DND-41 (cell line): ENCODE data around the gene COL26A1.

Experiments used
- ATAC-seq: fragments of 200-7000 bp; cut with Tn5 transposase; 3 replicates; pipeline ENCODE4 v1.9.1; 2021; ENCODE audit warnings: low read depth; ENCODE audit not compliant: insufficient read depth
- DNase-seq: peaks from one replicate; pipeline ENCODE4 v3.0.0-alpha.2; 2020
- H2AFZ ChIP-seq: 2 replicates; pipeline ENCODE4 v1.6.0; 2012; ENCODE audit warnings: low read depth, low read length
- H3K27ac ChIP-seq: 2 replicates; pipeline ENCODE4 v1.5.1; 2012; ENCODE audit warnings: low read length, inconsistent platforms
- H3K27me3 ChIP-seq: fragments of 200-600 bp; sonication (generic); 2 replicates; pipeline ENCODE4 v1.6.0; 2012; ENCODE audit warnings: low read length, mild to moderate bottlenecking, inconsistent platforms; ENCODE audit not compliant: insufficient read depth, poor library complexity
- H3K36me3 ChIP-seq: 2 replicates; pipeline ENCODE4 v1.5.1; 2012; ENCODE audit warnings: low read length, inconsistent platforms; ENCODE audit not compliant: insufficient read depth
- H3K4me1 ChIP-seq: 2 replicates; pipeline ENCODE4 v1.5.1; 2012; ENCODE audit warnings: mild to moderate bottlenecking, low read length; ENCODE audit not compliant: insufficient read depth
- H3K4me2 ChIP-seq: 2 replicates; pipeline ENCODE4 v1.6.0; 2012; ENCODE audit warnings: mild to moderate bottlenecking, moderate library complexity, low read length, inconsistent platforms; ENCODE audit not compliant: insufficient read depth
- H3K4me3 ChIP-seq, 2 experiments: fragments of 200-600 bp in 1 of 2; shearing (Covaris generic) in 1 of 2; 2 replicates each; pipeline ENCODE4 v1.5.1; 2012 to 2016; ENCODE audit warnings: inconsistent platforms in 2 of 2, low read length in 2 of 2, mild to moderate bottlenecking in 2 of 2, low read depth in 1 of 2, moderate library complexity in 1 of 2
- H3K79me2 ChIP-seq: 2 replicates; pipeline ENCODE4 v1.6.0; 2012; ENCODE audit warnings: low read length, inconsistent platforms; ENCODE audit not compliant: insufficient read depth
- H3K9ac ChIP-seq: 2 replicates; pipeline ENCODE4 v1.6.0; 2012; ENCODE audit warnings: low read depth, mild to moderate bottlenecking, inconsistent platforms, low read length, moderate library complexity
- H3K9me3 ChIP-seq: 2 replicates; pipeline ENCODE4 v1.5.1; 2012; ENCODE audit warnings: low read length, moderate library complexity, mild to moderate bottlenecking, inconsistent platforms; ENCODE audit not compliant: insufficient read depth, severe bottlenecking
- H4K20me1 ChIP-seq: 2 replicates; pipeline ENCODE4 v1.6.0; 2012; ENCODE audit warnings: low read length; ENCODE audit not compliant: insufficient read depth
- EZH2 ChIP-seq: IDR thresholded peaks from 3 replicates; pipeline ENCODE4 v1.6.1; 2012; ENCODE audit warnings: borderline replicate concordance, low read depth, mild to moderate bottlenecking, moderate library complexity, low read length, inconsistent platforms; ENCODE audit not compliant: severe bottlenecking
- TF ChIP-seq, protein P1 (sequence below): IDR thresholded peaks from 2 replicates; pipeline ENCODE4 v1.5.1; 2012; ENCODE audit warnings: borderline replicate concordance, low read length, moderate library complexity, mild to moderate bottlenecking; ENCODE audit not compliant: poor library complexity, severe bottlenecking; ENCODE audit errors: extremely low read depth

The COL26A1 gene

DNA sequence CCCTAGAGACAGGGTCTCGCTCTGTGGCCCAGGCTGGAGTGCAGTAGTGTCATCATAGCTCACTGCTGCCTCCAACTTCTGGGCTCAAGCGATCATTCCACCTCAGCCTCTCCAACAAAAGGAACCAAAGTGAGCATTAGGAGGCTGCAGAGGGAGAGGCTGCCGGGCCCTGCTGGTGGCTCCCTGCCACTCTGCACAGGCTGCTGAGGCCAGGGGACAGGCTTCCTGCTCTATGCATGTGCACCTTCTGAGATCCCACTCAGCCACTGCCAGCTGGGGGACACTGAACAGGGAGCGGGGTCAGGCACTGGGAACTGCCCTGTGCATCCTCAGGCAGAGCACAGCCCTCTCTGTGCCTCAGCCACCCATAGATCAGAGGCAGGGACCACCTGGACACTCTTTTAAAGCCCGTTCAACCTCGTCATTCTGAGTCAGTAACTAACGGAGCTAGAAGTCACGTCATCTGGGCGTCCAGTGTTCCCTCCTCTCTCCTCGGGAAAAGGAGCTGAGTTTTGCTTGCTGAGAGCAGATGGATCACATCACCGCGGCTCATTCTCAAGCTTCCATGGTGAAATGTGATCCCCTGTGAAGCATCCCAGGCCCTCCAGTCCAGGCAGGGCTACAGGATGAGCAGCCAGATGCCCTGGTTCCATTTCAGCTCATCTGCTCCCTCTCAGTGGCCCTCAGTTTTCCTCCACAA, 156.8 kb downstream of the COL26A1 start:
- Histone ChIP-seq H2AFZ (no peak overlapping the region), H3K27me3 (peaks cover 2% of the 10 kb centered on the region), H3K9ac (no peak overlapping the region), H4K20me1 (no peaks in the 10 kb centered on the region), H3K4me3 (no peak overlapping the region), H3K4me1 (no peaks in the 10 kb centered on the region), H3K4me2 (no peak overlapping the region), H3K27ac (no peak overlapping the region), H3K36me3 (no peaks in the 10 kb centered on the region), H3K9me3 (no peaks in the 10 kb centered on the region), H3K79me2 (no peaks in the 10 kb centered on the region)
- DNase-seq, result no peak
- TF ChIP-seq, protein P1, sequence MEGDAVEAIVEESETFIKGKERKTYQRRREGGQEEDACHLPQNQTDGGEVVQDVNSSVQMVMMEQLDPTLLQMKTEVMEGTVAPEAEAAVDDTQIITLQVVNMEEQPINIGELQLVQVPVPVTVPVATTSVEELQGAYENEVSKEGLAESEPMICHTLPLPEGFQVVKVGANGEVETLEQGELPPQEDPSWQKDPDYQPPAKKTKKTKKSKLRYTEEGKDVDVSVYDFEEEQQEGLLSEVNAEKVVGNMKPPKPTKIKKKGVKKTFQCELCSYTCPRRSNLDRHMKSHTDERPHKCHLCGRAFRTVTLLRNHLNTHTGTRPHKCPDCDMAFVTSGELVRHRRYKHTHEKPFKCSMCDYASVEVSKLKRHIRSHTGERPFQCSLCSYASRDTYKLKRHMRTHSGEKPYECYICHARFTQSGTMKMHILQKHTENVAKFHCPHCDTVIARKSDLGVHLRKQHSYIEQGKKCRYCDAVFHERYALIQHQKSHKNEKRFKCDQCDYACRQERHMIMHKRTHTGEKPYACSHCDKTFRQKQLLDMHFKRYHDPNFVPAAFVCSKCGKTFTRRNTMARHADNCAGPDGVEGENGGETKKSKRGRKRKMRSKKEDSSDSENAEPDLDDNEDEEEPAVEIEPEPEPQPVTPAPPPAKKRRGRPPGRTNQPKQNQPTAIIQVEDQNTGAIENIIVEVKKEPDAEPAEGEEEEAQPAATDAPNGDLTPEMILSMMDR, result no peak
- TF ChIP-seq EZH2, result no peak
- ATAC-seq, result no peak

DNA sequence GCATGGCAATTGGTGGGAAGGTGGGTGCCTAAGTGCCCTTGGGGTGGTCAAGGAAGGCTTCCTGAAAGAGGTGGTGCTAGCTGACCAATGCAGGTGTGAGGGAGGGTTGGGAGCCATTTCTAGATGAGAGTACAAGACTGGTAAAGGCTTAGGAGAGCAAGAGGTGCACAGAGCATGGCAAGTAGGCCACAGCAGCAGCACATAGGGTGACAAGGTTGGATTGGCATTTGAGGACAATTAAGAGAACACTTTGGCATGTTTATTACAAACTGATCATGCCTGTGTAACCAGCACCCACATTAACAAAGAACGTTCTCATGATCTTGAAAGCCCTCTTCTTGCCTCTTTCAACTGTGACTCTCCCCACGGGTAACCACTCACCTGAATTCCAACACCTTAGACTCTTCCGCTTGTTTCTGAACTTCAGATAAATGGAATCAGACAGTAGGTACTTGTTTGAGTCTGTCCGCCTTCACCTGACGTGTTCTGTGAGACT, 158.8 kb downstream of the COL26A1 start:
- no peak overlapping the region for H3K27ac ChIP-seq
- H3K79me2 ChIP-seq, result no peaks in the 10 kb centered on the region
- H3K9ac ChIP-seq, result no peak overlapping the region
- no peaks in the 10 kb centered on the region for H4K20me1 ChIP-seq
- H2AFZ ChIP-seq, result no peak overlapping the region
- DNase-seq (no peak), ATAC-seq (no peak)
- TF ChIP-seq, protein P1, result no peak
- TF ChIP-seq EZH2, result no peak
- no peaks in the 10 kb centered on the region for H3K36me3 ChIP-seq
- H3K9me3 ChIP-seq, result no peaks in the 10 kb centered on the region
- peaks cover 2% of the 10 kb centered on the region for H3K27me3 ChIP-seq
- no peaks in the 10 kb centered on the region for H3K4me1 ChIP-seq
- no peak overlapping the region for H3K4me3 ChIP-seq
- no peak overlapping the region for H3K4me2 ChIP-seq

GRCh38 chr7:101522021-101522420, 159.3 kb downstream of the COL26A1 start:
- DNase-seq (no peak), ATAC-seq (no peak)
- Histone ChIP-seq H3K9me3 (no peaks in the 10 kb centered on the region), H3K27ac (no peak overlapping the region), H3K27me3 (peaks cover under 1% of the 10 kb centered on the region), H3K79me2 (no peaks in the 10 kb centered on the region), H3K4me3 (no peak overlapping the region), H4K20me1 (no peaks in the 10 kb centered on the region), H3K36me3 (no peaks in the 10 kb centered on the region), H2AFZ (no peak overlapping the region), H3K4me2 (no peak overlapping the region), H3K9ac (no peak overlapping the region), H3K4me1 (no peaks in the 10 kb centered on the region)
- TF ChIP-seq EZH2, result no peak
- TF ChIP-seq, protein P1, result no peak
